ENCODE results near the gene OLFML1. TPM values are rescaled to one million over a fixed set of nuclear protein-coding genes. Genes with fewer than 3 reads are reported as not detected.

OLFML1 gene
- total and polyA plus RNA-seq, 2 of the 8 experiments (the other 6 are each of a cell fraction or from before 2014, with no cell fraction given) = 0.24 TPM; not detected in 1

- 88% methylated on average over 4 of the region's 4 CpGs; no CpG with 5 or more reads in 1 of the 2 experiments for WGBS, 2 experiments (ENCODE audit: extremely low coverage in 1 of 2, insufficient coverage in 1 of 2, insufficient read length in 1 of 2, insufficient replicate concordance in 2 of 2, low coverage in 1 of 2, low lambda C conversion rate in 2 of 2, missing lambda C conversion rate in 1 of 2)
- Histone ChIP-seq H3K79me2 (ENCODE audit: control insufficient read depth in 1 of 2, insufficient read depth in 2 of 2, low read length in 2 of 2) (no peaks in the 10 kb centered on the region), H4K91ac (replicated peaks; ENCODE audit: insufficient read length, low read length) (no peak overlapping the region), H3K4ac (replicated peaks; ENCODE audit: insufficient read length, low read depth, low read length) (no peak overlapping the region), H3K9ac (replicated peaks in 1 of 4; ENCODE audit: extremely low read depth in 1 of 4, low read depth in 3 of 4, low read length in 3 of 4) (no peak overlapping the region), H3K4me1 (replicated peaks in 1 of 4; ENCODE audit: control insufficient read depth in 3 of 4, insufficient read depth in 4 of 4, low read length in 3 of 4) (no peaks in the 10 kb centered on the region; a peak in 1 of 7 replicates), H2AFZ (ENCODE audit: low read length) (no peak overlapping the region), H2BK5ac (ENCODE audit: low read depth, low read length) (no peak overlapping the region), H2BK20ac (ENCODE audit: low read length) (no peak overlapping the region), H2AK5ac (ENCODE audit: low read depth, low read length) (no peak overlapping the region), H3K4me2 (ENCODE audit: insufficient read depth in 1 of 2, low read depth in 2 of 2, low read length in 2 of 2) (no peak overlapping the region), H3K4me3 (ENCODE audit: extremely low read depth in 1 of 4, insufficient read depth in 2 of 4, low read depth in 3 of 4, low read length in 4 of 4) (no peak overlapping the region), H3K9me3 (ENCODE audit: insufficient read depth in 2 of 2, low read depth in 1 of 2, low read length in 1 of 2) (no peaks in the 10 kb centered on the region), H3K23ac (ENCODE audit: insufficient read length) (no peak overlapping the region), H3K14ac (ENCODE audit: insufficient read length) (no peak overlapping the region), H4K20me1 (replicated peaks in 1 of 2; ENCODE audit: control insufficient read depth in 1 of 2, insufficient read depth in 2 of 2, low read length in 2 of 2) (no peaks in the 10 kb centered on the region), H2BK12ac (ENCODE audit: low read depth, low read length) (no peak overlapping the region), H3K18ac (ENCODE audit: extremely low read depth, low read length) (no peak overlapping the region), H3K27ac (ENCODE audit: low read depth, low read length) (no peak overlapping the region), H4K5ac (ENCODE audit: insufficient read length, low read depth, low read length) (no peak overlapping the region), H3K23me2 (ENCODE audit: low read depth, low read length) (no peaks in the 10 kb centered on the region; the same call in 1 of the 2 replicates), H2BK120ac (replicated peaks; ENCODE audit: low read depth, low read length) (no peak overlapping the region), H4K8ac (ENCODE audit: extremely low read depth, insufficient read depth, low read length) (no peak overlapping the region), H3K79me1 (ENCODE audit: low read depth, low read length) (no peaks in the 10 kb centered on the region), H3K27me3 (replicated peaks in 1 of 4; ENCODE audit: control insufficient read depth in 3 of 4, extremely low read depth in 1 of 4, insufficient read depth in 3 of 4, low read length in 3 of 4) (no peaks in the 10 kb centered on the region), H3K56ac (replicated peaks; ENCODE audit: insufficient read length, low read depth, low read length) (no peak overlapping the region), H2BK15ac (ENCODE audit: low read length) (no peak overlapping the region), H3K36me3 (ENCODE audit: control insufficient read depth in 2 of 4, insufficient read depth in 4 of 4, low read length in 3 of 4) (no peaks in the 10 kb centered on the region)
- FAIRE-seq = no peak
- DNase-seq (ENCODE audit: low read depth in 1 of 2, low spot score in 2 of 2) = no peak
- CTCF ChIA-PET (ENCODE audit: partially characterized antibody) = interaction anchor here (1.3 to 3.5 kb wide), 9 partner anchors 8 to 352 kb away, joined by 3 to 32 read pairs (median 7); no protein-coding TSS in a partner anchor
- POLR2A ChIA-PET (ENCODE audit: partially characterized antibody) = no interaction called here
- TF ChIP-seq CBX5 (IDR thresholded peaks at IDR 0.05; ENCODE audit: low read depth, low read length) (no peak), YY1 (IDR thresholded peaks at IDR 0.05; ENCODE audit: low read depth, low read length) (no peak), ASH2L (IDR thresholded peaks at IDR 0.05; ENCODE audit: low read length) (no peak), POLR2AphosphoS5 (IDR thresholded peaks at IDR 0.05; ENCODE audit: low read depth, low read length) (no peak), FOSL1 (IDR thresholded peaks at IDR 0.05; ENCODE audit: insufficient read depth, low read depth, low read length) (no peak), SIRT6 (IDR thresholded peaks at IDR 0.05; ENCODE audit: low read length) (no peak), TAF7 (optimal IDR thresholded peaks at IDR 0.05; ENCODE audit: borderline replicate concordance, low read depth, low read length) (no peak), RXRA (IDR thresholded peaks at IDR 0.05; ENCODE audit: insufficient read depth, low read depth, low read length) (no peak), CREB1 (IDR thresholded peaks at IDR 0.05) (no peak), GTF2F1 (IDR thresholded peaks at IDR 0.05; ENCODE audit: borderline replicate concordance, low read depth, low read length) (no peak), RNF2 (IDR thresholded peaks at IDR 0.05; ENCODE audit: borderline replicate concordance, low read depth, low read length, missing control alignments, poor library complexity, severe bottlenecking) (no peak)
Measured at GRCh38 chr11:7449841-7450214, 35.5 kb upstream of the OLFML1 start.
